HTR-8/SVneo (cell line): Measurements from ENCODE around the gene CHST8.

Experiments used
- DNase-seq: peaks from one replicate; pipeline ENCODE4 v3.0.0; 2011; ENCODE audit warnings: low spot score, mixed read lengths; ENCODE audit not compliant: insufficient read length
- FAIRE-seq: peaks from 2 replicates; lab custom pipeline; 2011; peaks lifted over from hg19 to GRCh38; lab: Jason Lieb, UNC

The CHST8 gene

DNA sequence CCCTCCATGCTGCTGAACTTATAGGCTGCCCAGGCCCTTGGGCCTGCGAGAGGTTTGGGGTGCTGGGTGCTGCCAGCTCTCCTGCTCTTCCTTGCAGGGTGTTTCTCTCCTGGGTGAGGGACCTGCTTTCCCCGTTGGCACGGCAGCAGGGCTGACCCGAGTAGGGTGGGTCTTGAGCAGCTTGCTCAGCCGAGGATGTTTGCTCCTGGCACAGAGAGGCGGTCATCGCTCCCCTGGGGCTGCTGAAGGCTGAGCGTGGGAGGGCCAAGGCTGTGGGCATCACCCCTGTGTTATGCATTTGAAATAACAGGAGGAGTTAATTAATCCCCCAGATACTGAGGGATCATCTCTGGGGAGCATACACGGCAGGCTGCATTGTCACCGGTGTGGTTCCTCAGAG is 180.2 kb downstream of the CHST8 start:
- DNase-seq (no peak), FAIRE-seq (no peak)

DNA sequence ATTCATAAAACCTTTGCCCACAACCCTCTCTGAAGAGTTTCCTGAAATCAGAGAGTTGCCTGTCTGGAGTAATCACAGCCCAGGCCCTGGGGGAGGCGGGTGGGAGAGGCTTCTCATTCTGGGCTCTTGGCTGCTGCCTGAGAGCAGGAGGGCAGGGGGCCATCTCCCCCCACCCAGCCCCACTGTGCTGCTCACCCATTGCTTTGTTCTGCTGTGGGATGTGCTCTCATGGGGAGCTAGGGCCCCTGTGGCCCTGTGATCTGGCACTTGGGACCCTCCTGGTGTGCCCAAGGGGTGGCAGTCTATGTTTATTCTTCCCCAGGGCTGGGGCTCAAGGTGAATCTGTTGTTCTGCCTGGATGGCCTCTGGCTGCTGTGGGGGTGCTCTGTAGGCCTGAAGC is 181.0 kb downstream of the CHST8 start:
- no peak for FAIRE-seq
- no peak for DNase-seq

DNA sequence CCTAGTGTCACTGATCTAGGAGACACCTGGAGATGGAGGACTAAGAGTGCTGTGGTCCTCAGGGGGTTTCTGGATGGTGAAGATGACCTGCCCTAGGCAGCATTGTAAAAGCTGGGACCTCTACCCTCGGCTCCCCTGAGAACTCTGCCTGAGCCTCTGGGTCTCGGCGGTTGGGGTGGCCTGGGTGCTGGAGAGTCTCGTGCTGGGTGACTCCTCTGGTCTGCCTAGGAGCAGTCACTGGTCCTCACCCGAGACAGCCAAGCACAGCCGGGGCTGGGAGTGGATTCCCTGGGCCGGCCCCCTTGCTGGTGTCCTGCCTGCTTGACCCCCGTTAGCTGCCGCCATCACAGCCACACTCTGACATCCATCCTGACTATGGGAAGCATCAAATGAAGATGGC is 181.6 kb downstream of the CHST8 start:
- no peak for DNase-seq
- FAIRE-seq: no peak

DNA sequence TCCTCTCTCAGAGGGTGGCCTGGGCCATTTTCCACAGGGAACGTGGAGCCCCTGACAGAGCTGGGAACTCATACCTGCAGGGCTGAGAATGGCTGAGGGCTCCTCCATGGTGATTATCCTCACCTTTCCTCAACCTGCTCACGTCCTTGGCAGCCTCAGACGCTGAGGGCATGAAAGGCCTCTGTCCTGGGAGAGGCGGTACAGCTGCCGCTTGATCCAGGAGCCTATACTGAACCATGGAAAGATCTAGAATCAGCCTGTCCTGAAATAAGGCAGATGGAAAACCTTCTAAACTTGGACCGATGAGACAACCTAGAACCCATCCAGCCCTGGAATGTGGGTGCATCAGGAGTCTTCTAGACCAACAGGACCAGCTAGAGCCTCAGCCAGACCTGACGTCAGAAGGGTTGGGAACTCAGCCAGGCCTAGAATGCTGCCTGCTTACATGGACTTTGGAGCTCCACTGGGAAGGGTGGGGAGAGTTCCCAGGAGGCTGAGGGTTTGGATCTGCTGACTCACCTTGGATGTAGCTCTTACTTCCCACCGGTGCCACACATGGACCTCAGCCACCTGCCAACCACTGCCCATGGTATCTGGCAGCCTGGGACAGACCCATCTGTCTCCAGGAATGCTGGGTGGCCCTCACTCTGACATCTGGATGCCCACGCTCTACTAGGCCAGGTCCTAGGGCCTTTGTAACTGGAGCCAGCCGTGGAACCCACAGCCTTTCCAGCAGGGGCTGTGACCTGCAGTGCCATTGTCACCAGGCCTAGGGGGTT is 182.5 kb downstream of the CHST8 start:
- FAIRE-seq: no peak

DNA sequence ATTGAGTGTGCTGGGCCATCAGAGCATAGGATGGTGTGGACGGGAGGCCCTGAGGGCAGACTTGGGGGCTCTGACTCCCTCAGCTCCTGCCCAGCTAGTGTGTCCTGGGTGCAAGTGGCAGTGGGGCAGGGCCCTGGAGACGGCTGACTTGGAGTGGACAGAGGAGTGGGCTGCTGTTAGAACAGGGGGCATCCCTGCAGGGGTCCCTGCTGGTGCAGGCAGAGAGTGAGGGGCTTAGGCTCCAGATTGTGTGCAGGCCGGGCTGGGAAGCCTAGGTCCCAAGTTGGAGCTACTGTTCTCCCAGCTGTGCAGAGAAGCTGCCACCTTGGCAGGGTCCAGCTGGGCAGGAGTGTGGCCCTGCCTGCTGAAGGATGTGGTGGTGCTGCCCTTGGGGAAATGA is 183.6 kb downstream of the CHST8 start:
- DNase-seq (no peak), FAIRE-seq (no peak)

More for the DNA sequence above, 182.5 kb downstream of the CHST8 start:
- DNase-seq: no peak

DNA sequence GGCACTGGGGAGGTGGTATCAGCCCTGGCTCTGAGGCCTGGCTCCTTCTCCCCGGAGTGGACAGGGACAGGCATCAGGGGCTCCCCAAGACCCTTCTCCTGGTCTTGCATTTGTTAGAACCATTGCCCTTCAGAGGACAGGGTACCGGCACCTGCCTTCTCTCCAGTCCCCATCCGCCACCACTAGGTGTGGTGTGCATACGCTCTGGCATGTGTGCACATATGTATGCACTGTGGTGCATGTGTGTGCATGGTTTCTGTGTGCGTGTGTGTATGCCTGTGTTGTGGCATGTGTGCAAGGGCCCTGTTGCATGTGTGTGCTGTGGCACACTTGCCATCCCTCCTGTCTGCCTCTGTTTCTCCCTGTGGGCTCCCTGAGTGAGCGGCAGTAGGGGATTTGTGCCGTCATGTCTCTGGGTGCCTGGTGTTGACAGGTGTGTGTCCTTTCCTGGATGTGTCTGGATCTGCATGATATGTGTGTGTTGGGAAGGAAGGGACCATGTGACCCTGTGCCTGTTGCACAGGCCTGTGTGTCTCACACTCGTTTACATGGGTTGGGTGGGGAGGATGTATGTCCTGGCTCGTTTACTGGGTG is 184.2 kb downstream of the CHST8 start:
- DNase-seq (no peak), FAIRE-seq (no peak)

DNA sequence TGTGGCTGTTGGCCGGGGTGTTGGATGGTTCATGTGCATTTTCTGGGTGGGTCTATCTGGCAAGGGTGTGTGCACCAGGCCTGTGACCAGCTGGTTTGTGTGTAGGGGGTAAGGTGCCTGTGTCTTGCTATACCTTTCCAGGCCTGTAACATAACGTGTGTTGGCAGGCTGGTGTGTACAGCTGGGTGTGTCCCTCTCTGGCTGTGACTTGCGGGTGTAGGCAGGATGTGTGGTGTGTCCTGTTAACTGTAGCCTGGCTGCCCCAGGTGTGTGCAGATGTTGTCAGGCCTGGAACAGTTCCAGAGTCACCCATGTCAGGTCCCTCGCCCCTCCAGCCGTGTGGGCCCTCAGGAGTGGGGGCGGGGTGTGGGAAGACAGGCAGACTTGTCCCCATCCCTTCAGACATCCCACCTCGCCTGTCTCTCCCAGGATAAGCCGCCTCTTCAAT is 184.7 kb downstream of the CHST8 start:
- FAIRE-seq (peak; percentile 36), DNase-seq (no peak)

DNA sequence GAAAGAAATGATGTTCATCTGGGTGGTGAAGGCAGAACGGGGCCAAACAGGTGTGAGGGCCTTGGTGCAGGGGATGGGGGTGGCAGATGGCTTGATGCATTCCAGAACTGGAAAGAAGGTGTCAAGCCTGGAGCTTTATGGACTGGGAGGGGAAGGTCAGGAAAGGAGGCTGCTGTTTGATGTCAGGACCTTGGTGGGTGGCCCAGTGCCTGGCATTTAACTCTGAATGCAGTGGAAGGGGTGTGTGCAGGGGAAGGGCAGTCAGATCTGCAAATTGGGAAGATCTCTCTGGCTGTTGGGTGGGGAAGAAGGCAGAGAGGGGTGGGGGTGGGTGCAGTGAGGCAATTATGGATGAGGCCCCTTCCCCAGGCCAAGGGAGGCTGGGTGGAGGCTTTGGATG is 186.6 kb downstream of the CHST8 start:
- DNase-seq (no peak), FAIRE-seq (no peak)

DNA sequence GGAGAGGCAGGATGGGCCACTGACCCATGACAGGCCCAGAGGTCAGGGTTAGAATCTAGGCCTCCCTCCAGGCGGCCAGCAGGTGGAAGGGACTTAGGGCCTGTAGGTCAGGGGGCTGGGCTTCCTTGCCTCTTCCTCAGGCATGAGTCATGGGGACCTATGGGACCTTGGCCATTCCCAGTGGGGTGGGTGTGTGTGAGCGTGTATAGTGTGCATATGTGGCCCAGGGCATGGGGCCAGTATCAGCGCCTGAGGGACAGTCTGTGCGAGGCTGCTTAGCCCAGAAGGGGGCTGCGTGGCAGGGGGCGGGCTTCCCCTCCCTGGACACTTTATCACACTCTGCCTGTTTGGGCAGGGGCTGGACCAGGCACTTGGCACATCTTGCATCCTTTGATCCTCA is 188.2 kb downstream of the CHST8 start:
- DNase-seq (no peak), FAIRE-seq (no peak)

DNA sequence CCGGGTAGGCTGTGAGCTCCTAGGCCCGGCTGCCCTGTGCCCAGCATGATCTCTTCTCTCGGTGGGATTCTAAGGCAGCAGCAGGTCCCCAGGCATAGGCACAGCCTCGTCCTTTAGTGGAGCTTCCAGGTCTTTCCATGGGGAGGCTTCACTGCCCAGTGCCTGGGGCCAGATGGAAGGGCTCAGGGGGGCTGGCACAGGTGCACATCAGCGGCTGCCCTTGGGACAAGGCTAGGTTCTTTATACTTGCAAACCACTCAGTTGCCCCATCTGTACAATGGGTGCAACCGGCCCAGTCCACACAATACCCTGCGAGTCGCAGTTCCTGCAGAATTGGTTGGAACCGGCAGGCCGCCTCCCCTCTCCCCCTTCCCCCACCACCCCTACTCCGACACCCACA is 189.1 kb downstream of the CHST8 start:
- FAIRE-seq (no peak), DNase-seq (no peak)

DNA sequence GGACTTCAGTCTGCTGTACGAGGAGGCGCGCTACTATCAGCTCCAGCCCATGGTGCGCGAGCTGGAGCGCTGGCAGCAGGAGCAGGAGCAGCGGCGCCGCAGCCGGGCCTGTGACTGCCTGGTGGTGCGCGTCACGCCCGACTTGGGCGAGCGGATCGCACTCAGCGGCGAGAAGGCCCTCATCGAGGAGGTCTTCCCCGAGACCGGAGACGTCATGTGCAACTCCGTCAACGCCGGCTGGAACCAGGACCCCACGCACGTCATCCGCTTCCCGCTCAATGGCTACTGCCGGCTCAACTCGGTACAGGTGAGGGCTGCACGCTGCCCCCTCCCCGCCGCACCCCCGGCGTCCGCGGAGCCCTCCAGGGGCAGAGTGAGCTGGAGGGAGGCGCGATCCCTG is 189.5 kb downstream of the CHST8 start:
- FAIRE-seq (no peak), DNase-seq (no peak)

DNA sequence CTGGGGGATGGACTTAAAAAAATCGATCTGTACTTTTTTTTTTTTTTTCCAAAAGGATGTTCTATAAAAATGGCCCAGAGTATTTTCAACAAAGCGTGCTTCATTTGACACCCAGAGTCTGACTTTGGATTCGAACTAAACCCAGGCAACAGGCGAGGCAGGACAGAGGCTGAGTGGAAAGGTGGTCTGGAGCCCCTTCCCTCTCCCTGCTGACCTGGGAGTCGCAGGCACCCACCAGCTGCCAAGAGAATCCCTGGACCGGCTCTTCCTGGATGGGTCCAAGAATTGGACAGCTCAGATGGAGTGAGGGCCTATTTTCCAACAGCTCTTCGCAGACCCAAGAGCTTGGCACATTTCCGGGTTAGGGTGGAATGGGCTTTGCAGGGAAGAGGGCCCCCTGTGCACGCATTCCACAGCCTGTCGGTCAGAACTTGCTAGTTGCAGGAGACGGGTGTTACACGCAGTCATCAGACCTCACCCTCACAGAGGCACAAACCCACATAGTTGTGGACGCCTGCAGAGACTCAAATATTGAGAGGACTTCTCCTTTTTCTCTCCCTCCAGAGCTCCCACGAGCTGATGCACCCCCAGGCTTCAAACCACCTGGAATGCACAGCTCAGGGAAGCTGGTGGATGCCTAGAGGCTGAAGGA is 190.1 kb downstream of the CHST8 start:
- DNase-seq: no peak

DNA sequence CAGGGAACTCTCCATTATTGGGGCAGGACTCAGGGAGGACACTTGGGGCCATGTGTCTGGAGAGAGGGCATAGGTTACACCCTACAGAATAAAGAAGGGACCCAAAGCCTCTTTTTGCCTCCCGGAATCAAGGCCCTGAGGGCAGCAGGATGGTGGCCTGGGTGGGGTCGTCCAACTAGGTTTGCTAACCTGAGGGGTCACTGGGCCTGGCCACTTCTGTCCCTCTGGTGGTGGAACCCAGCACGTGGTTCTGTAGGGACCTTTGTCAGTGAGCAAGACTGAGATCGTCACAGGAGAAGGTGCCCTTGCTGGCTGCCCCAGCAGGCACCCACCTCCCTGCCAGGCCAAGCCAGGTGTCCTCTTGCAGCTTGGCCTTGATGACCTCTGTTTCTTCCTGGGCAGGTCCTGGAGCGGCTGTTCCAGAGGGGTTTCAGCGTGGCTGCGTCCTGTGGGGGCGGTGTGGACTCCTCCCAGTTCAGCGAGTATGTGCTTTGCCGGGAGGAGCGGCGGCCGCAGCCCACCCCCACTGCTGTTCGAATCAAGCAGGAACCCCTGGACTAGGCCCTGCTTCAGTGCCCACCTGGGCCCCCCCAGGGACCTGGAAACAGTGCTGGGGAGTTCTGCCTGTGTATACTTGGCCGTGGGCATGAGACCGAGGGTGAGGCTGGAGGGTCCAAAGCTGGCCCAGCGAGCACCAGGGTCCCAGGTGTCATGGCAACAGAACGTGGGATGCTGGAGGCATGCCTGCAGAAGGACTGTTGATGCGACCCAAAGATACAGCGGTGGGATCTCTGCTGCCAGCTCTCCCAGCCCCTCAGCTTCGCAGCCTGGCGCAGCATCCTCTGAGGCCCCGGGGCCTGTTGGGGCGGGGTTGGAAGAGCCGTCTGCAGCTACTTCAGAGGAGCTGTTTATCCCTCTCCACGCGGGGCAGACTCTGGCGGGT is 190.9 kb downstream of the CHST8 start:
- no peak for DNase-seq
- FAIRE-seq: no peak

More for the DNA sequence above, 190.1 kb downstream of the CHST8 start:
- no peak for FAIRE-seq

DNA sequence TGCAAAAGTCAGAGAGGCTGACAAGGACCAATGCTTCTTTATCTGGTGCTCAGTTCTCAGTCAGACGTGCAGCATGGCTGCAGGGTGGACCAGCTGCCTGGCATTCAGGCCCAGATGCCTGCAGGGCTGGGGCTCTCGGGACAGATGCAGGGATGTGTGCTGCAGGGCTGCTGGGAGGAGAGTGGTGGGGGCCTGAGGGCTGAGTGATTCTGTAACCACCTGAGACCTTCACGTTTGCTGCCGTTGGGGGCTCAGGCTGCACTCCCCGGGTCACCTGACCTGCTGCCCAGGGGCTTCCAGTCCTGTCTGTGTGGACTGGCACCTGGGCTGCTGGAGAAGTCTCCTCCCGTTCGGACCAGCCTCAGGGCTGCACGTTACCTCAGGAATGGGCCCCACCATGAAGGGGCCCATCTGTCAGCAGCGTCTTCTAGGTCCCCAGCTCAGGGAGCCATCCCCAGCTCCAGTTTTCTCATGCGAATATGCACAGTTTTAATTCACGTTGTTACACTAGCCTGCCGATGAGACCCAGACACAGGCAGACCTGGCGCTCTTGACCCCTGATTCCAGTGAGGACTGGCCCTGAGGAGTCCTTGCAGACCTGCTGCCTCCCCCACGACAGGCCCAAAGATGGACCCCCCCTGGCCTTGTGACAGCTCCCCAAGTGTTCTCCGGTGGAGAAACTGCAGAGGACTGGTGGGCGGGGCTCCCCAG is 191.8 kb downstream of the CHST8 start:
- FAIRE-seq: no peak

DNA sequence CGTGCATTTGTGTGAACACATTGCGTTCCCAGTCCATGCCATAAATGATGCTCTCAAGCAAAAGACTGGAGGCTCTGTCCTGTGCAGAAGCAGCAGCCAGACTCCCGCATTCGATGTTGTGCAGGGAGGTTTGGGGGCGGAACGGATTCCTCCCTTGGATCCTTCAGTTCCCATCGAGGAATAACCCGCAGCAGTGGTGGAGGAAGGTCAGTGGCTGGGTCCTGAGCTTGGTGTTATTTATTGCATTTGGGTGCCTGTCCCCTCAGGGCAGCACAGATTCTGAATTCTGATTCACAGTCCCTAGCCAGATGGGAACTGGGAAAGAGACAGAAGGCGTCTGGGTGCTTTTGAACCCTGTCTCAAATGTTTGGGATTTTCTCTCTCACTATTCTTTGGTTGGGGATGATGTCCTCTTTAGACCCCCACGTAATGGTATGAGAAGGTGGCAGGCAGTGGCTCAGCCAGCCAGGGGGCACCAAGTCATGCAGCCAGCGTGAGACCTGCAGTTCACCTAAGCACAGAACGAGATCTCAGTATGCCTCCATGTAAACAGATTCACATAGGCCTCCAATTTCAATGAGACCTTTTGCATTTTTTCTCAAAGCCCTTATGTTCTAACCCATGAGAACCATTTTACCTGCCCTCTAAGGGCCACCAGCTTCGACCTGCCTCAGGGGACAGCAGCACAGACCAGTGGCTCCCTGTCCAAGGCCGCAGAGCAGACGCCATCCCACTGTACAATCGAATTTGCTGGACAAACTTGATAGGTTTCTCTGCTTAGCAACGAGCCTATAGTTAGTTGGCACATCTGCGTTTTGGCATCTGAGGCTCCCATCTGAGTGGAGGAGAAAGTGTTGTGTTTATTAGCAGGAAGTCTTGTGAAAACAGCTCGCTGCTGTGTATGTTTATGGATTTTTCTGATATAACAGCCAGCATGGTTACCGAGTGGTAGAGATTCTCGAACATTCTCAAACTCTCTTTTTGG is 192.7 kb downstream of the CHST8 start:
- no peak for FAIRE-seq

More for the DNA sequence above, 191.8 kb downstream of the CHST8 start:
- no peak for DNase-seq

DNA sequence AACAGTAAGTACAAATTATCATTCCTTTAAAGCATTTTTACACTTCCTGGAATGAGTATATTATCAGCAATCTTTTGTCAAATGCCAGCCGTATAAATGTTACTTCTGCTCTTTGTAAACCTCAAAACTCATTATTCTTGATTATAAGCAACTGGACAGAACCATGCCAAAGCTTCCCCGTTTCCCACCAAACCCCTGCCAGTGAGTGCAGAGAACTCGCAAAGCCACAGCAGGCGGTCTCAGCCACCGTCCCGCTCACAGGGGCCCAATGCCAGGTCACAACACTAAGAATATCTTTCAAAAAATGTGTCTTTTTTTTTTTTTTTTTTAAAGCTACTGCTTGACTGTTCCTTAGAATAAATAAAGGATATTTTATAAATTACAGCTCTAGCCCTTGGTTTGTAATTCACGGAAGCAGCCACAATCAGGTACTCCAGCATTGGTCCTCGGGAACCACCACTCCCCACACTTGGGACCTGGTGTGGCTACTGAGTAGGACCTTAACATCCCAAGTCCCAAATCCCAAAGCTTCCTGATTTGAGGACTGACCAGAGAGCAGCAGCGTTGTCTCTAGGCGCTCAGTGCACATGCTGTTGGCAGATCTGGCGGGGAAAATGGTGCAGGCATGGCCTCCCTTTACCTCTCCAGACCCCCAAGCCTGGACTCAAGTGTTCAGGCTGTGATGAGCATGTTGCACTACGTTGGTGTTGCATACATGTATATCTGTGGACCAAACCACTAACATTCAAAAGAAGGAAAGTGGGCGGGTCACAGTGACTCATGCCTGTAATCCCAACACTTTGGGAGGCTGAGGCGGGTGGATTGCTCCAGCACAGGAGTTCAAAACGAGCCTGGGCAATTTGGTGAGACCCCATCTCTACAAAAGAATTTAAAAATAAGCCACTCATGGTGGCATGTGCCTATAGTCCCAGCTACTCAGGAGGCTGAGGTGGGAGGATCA is 193.9 kb downstream of the CHST8 start:
- FAIRE-seq: no peak
- no peak for DNase-seq

More for the DNA sequence above, 192.7 kb downstream of the CHST8 start:
- DNase-seq: no peak

DNA sequence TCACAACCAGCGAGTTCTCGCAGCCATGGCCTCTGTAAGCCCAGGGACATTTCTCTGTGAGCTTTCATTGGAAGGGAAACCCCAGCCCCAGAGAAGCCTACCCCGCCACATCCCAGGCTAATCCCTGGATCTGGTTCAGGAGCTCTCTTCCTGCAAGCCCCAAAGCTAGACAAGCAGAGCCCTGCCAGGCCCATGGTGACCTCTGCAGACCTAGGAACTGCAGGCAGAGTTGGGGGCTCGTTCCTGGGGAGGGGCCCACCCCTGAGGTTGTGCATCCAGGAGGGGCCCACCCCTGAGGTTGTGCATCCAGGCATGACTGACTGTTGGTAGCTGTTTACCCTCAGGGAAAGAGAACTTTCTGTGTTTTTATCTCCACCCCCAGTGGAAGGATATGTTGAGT is 196.7 kb downstream of the CHST8 start:
- no peak for DNase-seq
- FAIRE-seq: no peak
